GM12878 (cell line): Measurements from ENCODE around the gene SRSF8. TPM values are rescaled to one million over a fixed set of nuclear protein-coding genes. Genes with fewer than 3 reads are reported as not detected.

Experiments used
- ATAC-seq: fragments of 200-7000 bp; cut with Tn5 transposase; 3 replicates; pipeline ENCODE4 v1.9.1; 2020; ENCODE audit warnings: mild to moderate bottlenecking, moderate library complexity
- BruUV-seq: library from RNA; stranded (reverse); fragments of 400-500 nt; replicated peaks from 2 replicates; lab custom pipeline; 2021; lab: Mats Ljungman, UMichigan
- CTCF ChIA-PET: fragments of 300-600 bp; sonication (Branson Sonifier 250); formaldehyde crosslinking; extraction: SDS; loops from one replicate; lab custom pipeline; 2021; ENCODE audit warnings: inconsistent platforms; lab: Yijun Ruan, JAX
- POLR2A ChIA-PET: fragments of 350-600 bp; formaldehyde crosslinking; extraction: SDS; loops from one replicate; lab custom pipeline; 2021; ENCODE audit warnings: inconsistent platforms; lab: Charles Lee
- RAD21 ChIA-PET: fragments of 300-600 bp; sonication (Branson Sonifier 250); formaldehyde crosslinking; loops from one replicate; lab custom pipeline; 2023; ENCODE audit warnings: antibody characterized with exemption; ENCODE audit not compliant: unreplicated experiment; lab: Charles Lee
- SMC1A ChIA-PET: fragments of 300-600 bp; sonication (Branson Sonifier 250); formaldehyde crosslinking; loops from one replicate; lab custom pipeline; 2023; ENCODE audit not compliant: unreplicated experiment, uncharacterized antibody; lab: Charles Lee
- DNase-seq: peaks from one replicate; pipeline ENCODE4 v3.0.0-alpha.2; 2011; ENCODE audit warnings: low read depth, low spot score
- FAIRE-seq: peaks from 3 replicates; lab custom pipeline; 2011; peaks lifted over from hg19 to GRCh38; lab: Jason Lieb, UNC
- H2AFZ ChIP-seq: 2 replicates; pipeline ENCODE4 v1.6.0; 2011; ENCODE audit warnings: low read depth, low read length, control low read depth; ENCODE audit not compliant: control insufficient read depth
- H3K27ac ChIP-seq: 2 replicates; pipeline ENCODE4 v1.5.1; 2011; ENCODE audit warnings: control low read depth; ENCODE audit not compliant: control insufficient read depth, insufficient read depth
- H3K27me3 ChIP-seq, 2 experiments: replicated peaks in 1 of 2; 2 replicates each; pipeline versions ENCODE4 v1.6.0 to v1.6.1; 2011; ENCODE audit warnings: low read length in 1 of 2; ENCODE audit not compliant: control insufficient read depth in 2 of 2, insufficient read depth in 2 of 2
- H3K36me3 ChIP-seq, 2 experiments: 2 replicates each; pipeline ENCODE4 v1.5.1; 2011; ENCODE audit warnings: low read length in 1 of 2; ENCODE audit not compliant: control insufficient read depth in 2 of 2, insufficient read depth in 2 of 2
- H3K4me1 ChIP-seq: 2 replicates; pipeline ENCODE4 v1.6.1; 2011; ENCODE audit warnings: mild to moderate bottlenecking, low read length, moderate library complexity, mixed read lengths; ENCODE audit not compliant: control insufficient read depth, insufficient read depth
- H3K4me2 ChIP-seq: 2 replicates; pipeline ENCODE4 v1.6.0; 2011; ENCODE audit warnings: control low read depth; ENCODE audit not compliant: control insufficient read depth, insufficient read depth
- H3K4me3 ChIP-seq: fragments of 200-600 bp; sonication (generic); 2 replicates; pipeline ENCODE4 v1.5.1; 2016
- H3K79me2 ChIP-seq: 2 replicates; pipeline ENCODE4 v1.6.0; 2011; ENCODE audit warnings: low read length; ENCODE audit not compliant: control insufficient read depth, insufficient read depth
- H3K9ac ChIP-seq: 2 replicates; pipeline ENCODE4 v1.8.0; 2011; ENCODE audit warnings: low read length, control low read depth, mixed read lengths; ENCODE audit not compliant: control insufficient read depth, insufficient read depth
- H3K9me3 ChIP-seq: replicated peaks from 3 replicates; pipeline ENCODE4 v1.5.1; 2011; ENCODE audit warnings: mild to moderate bottlenecking, low read length; ENCODE audit not compliant: control insufficient read depth, insufficient read depth
- H4K20me1 ChIP-seq: 2 replicates; pipeline ENCODE4 v1.6.0; 2011; ENCODE audit not compliant: control insufficient read depth, insufficient read depth
- BMI1 ChIP-seq: fragments of 450-650 bp; IDR thresholded peaks from 2 replicates; pipeline ENCODE4 v1.6.1; 2016; ENCODE audit warnings: mild to moderate bottlenecking, moderate library complexity, borderline replicate concordance
- CREM ChIP-seq: IDR thresholded peaks from 2 replicates; pipeline ENCODE4 v1.6.1; 2014; ENCODE audit warnings: antibody characterized with exemption, low read depth
- EED ChIP-seq: sonication (generic); IDR thresholded peaks from 2 replicates; pipeline ENCODE4 v1.6.1; 2016; ENCODE audit warnings: antibody characterized with exemption, low read depth
- EZH2 ChIP-seq: IDR thresholded peaks from 2 replicates; pipeline ENCODE4 v1.6.1; 2012; ENCODE audit warnings: low read depth, mild to moderate bottlenecking, control low read depth, inconsistent platforms, low read length, borderline replicate concordance; ENCODE audit not compliant: control insufficient read depth
- GABPA ChIP-seq: IDR thresholded peaks from 2 replicates; pipeline ENCODE4 v1.6.1; 2014; ENCODE audit warnings: antibody characterized with exemption, low read depth, mild to moderate bottlenecking, inconsistent platforms
- HDAC6 ChIP-seq: fragments of 200-600 bp; sonication (generic); IDR thresholded peaks from one replicate; pipeline ENCODE4 v1.8.0; 2017; ENCODE audit warnings: antibody characterized with exemption; ENCODE audit not compliant: unreplicated experiment
- IKZF2 ChIP-seq, 2 experiments: fragments of 450-650 bp; IDR thresholded peaks; 2 replicates each; pipeline ENCODE4 v1.6.1; 2017; ENCODE audit warnings: mild to moderate bottlenecking in 2 of 2, moderate library complexity in 2 of 2
- JUNB ChIP-seq: IDR thresholded peaks from 2 replicates; pipeline ENCODE4 v1.6.1; 2016; ENCODE audit warnings: antibody characterized with exemption, mild to moderate bottlenecking
- POU2F2 ChIP-seq: IDR thresholded peaks from 3 replicates; pipeline ENCODE4 v1.6.1; 2011; ENCODE audit warnings: low read depth, mild to moderate bottlenecking, low read length, borderline replicate concordance
- RUNX3 ChIP-seq: IDR thresholded peaks from 2 replicates; pipeline ENCODE4 v1.6.1; 2012; ENCODE audit warnings: low read length, inconsistent platforms
- SIN3A ChIP-seq: IDR thresholded peaks from 2 replicates; pipeline ENCODE4 v1.6.1; 2012; ENCODE audit warnings: low read depth, low read length, improper control_type of control experiment
- WGBS: methylation state at CpG from one replicate; pipeline ENCODE4 v1.1.6; 2016; ENCODE audit warnings: low lambda C conversion rate; ENCODE audit not compliant: insufficient replicate concordance, insufficient coverage; ENCODE audit errors: missing lambda C conversion rate; 5-methylcytosine and 5-hydroxymethylcytosine counted together
- in situ Hi-C: fragments of 300-500 bp; cut with MboI; formaldehyde crosslinking; loops from 9 replicates; pipeline ENCODE4 v1.14.3; 2018; ENCODE audit warnings: mixed read lengths
- intact Hi-C: fragments of 100-400 bp; cut with micrococcal nuclease; formaldehyde crosslinking; loops from one replicate; pipeline ENCODE4 v1.14.2; 2022; ENCODE audit not compliant: unreplicated experiment
- polyA plus RNA-seq, 11 experiments: library from polyadenylated mRNA; depleted of rRNA in 4 of 11; unstranded in 6 of 11; stranded (reverse) in 5 of 11; fragments of >200 nt; fragmentation: Nextera tagmentation in 4 of 11; fragmentation: Illumina TruSeq in 1 of 11; extraction: Ambion mirVana in 4 of 11; extraction: Trizol in 1 of 11; gene quantifications; 1 replicate in 1 of 11; 2 replicates in 10 of 11; pipeline versions ENCODE4 v1.2.1 to v1.2.3, GENCODE V29; 2011 to 2016; ENCODE audit warnings: inconsistent platforms in 2 of 11, missing spikeins in 2 of 11, low read depth in 1 of 11
- total RNA-seq, 4 experiments: library from RNA; depleted of rRNA in 3 of 4; stranded (reverse); fragments of >200 nt in 3 of 4; fragmentation: Illumina TruSeq in 1 of 4; extraction: Trizol in 1 of 4; gene quantifications; 2 replicates each; pipeline versions ENCODE4 v1.2.1 to v1.2.3, GENCODE V29; 2013 to 2021
- TF ChIP-seq, protein P1 (sequence below): IDR thresholded peaks from 2 replicates; pipeline ENCODE4 v1.6.1; 2012; ENCODE audit warnings: mild to moderate bottlenecking, low read depth, low read length
- TF ChIP-seq, protein P2 (sequence below): IDR thresholded peaks from 2 replicates; pipeline ENCODE4 v1.6.1; 2012; ENCODE audit warnings: low read length, inconsistent platforms
- TF ChIP-seq, protein P3 (sequence below): fragments of 450-650 bp; IDR thresholded peaks from 2 replicates; pipeline ENCODE4 v1.6.1; 2014; ENCODE audit warnings: mild to moderate bottlenecking

Gene SRSF8
- total and polyA plus RNA-seq, 10 of the 15 experiments (the other 5 are each of a cell fraction or from before 2014, with no cell fraction given) = 14.2 to 43.1 (median 27.1) TPM

DNA sequence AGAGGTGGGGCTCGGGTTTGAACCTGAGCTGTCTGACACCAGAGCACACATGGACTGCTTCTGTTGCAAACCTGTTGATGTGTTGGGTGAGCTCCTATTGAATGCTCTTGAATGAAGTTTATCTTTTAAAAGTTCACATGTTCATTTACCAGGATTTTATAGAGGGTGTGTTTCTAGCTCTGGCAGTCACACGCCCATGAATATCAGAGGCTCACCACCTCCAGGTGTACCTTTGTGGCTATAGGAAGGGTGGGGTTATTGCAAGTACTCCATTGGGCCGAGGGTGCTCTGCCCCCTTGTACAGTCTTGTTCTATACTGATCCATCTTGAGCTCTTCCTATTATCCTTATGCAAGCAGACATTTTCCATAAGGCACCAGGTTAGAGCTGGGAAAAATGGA is 32.1 kb downstream of the SRSF8 start (continued):
- TF ChIP-seq, protein P1, sequence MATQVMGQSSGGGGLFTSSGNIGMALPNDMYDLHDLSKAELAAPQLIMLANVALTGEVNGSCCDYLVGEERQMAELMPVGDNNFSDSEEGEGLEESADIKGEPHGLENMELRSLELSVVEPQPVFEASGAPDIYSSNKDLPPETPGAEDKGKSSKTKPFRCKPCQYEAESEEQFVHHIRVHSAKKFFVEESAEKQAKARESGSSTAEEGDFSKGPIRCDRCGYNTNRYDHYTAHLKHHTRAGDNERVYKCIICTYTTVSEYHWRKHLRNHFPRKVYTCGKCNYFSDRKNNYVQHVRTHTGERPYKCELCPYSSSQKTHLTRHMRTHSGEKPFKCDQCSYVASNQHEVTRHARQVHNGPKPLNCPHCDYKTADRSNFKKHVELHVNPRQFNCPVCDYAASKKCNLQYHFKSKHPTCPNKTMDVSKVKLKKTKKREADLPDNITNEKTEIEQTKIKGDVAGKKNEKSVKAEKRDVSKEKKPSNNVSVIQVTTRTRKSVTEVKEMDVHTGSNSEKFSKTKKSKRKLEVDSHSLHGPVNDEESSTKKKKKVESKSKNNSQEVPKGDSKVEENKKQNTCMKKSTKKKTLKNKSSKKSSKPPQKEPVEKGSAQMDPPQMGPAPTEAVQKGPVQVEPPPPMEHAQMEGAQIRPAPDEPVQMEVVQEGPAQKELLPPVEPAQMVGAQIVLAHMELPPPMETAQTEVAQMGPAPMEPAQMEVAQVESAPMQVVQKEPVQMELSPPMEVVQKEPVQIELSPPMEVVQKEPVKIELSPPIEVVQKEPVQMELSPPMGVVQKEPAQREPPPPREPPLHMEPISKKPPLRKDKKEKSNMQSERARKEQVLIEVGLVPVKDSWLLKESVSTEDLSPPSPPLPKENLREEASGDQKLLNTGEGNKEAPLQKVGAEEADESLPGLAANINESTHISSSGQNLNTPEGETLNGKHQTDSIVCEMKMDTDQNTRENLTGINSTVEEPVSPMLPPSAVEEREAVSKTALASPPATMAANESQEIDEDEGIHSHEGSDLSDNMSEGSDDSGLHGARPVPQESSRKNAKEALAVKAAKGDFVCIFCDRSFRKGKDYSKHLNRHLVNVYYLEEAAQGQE = no peak
- TF ChIP-seq IKZF2 (IDR thresholded peaks at IDR 0.05) (no peak), CREM (no peak), POU2F2 (no peak), JUNB (no peak), RUNX3 (no peak)

DNA sequence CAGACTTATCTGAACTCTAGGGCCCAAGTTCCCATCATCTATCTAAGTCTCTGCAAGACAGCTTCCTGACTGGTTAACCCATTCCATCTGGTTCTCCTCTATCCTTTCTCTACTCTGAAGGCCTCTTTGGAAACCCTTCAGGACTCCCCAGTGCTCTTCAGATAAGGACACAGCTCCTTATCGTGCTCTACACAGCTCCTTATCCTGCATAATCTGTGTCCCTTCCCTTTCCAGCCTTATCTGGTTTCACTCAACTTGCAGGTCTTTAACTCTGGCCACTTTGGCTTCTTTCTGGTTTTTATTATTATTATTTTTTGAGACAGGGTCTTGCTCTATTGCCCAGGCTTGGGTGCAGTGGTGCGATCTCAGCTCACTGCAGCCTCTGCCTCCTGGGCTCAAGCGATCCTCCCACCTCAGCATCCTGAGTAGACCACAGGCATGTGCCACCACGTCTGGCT is 33.5 kb downstream of the SRSF8 start:
- H3K4me2 ChIP-seq = no peak overlapping the region
- H4K20me1 ChIP-seq = no peaks in the 10 kb centered on the region
- FAIRE-seq (no peak), ATAC-seq (no peak), DNase-seq (no peak)
- ChIA-PET CTCF (interaction anchor here (0.8 to 13.7 kb wide), 4 partner anchors 15 to 52 kb away, joined by 3 to 296 read pairs (median 4); partner anchors contain the start of gene SRSF8), SMC1A (interaction anchor here (17.5 kb wide), 1 partner anchor 30 kb away, joined by 315 read pairs; the partner anchor contains the start of gene SRSF8), RAD21 (interaction anchor here (1.2 kb wide), 1 partner anchor 457 kb away, joined by 3 read pairs; no protein-coding TSS in a partner anchor), POLR2A (interaction anchor here (3.6 kb wide), 1 partner anchor 11 kb away, joined by 19 read pairs; the partner anchor contains the start of gene ENDOD1)
- H3K27me3 ChIP-seq = no peaks in the 10 kb centered on the region
- in situ Hi-C loops (no loop called here), intact Hi-C loops (no loop called here)
- no peaks in the 10 kb centered on the region for H3K36me3 ChIP-seq
- peaks cover 2% of the 10 kb centered on the region for H3K79me2 ChIP-seq
- no TSS peak for BruUV-seq
- H3K9me3 ChIP-seq = no peaks in the 10 kb centered on the region
- H3K9ac ChIP-seq = no peak overlapping the region
- no peak overlapping the region for H3K27ac ChIP-seq
- H3K4me1 ChIP-seq = peaks cover 18% of the 10 kb centered on the region
- 35% methylated on average over 4 of the region's 4 CpGs for WGBS
- no peak overlapping the region for H3K4me3 ChIP-seq
- H2AFZ ChIP-seq = no peak overlapping the region
- TF ChIP-seq, protein P2, sequence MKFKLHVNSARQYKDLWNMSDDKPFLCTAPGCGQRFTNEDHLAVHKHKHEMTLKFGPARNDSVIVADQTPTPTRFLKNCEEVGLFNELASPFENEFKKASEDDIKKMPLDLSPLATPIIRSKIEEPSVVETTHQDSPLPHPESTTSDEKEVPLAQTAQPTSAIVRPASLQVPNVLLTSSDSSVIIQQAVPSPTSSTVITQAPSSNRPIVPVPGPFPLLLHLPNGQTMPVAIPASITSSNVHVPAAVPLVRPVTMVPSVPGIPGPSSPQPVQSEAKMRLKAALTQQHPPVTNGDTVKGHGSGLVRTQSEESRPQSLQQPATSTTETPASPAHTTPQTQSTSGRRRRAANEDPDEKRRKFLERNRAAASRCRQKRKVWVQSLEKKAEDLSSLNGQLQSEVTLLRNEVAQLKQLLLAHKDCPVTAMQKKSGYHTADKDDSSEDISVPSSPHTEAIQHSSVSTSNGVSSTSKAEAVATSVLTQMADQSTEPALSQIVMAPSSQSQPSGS = no peak
- TF ChIP-seq EED (no peak), JUNB (no peak), EZH2 (no peak), HDAC6 (no peak), SIN3A (no peak), GABPA (no peak), BMI1 (no peak)
- TF ChIP-seq, protein P3, sequence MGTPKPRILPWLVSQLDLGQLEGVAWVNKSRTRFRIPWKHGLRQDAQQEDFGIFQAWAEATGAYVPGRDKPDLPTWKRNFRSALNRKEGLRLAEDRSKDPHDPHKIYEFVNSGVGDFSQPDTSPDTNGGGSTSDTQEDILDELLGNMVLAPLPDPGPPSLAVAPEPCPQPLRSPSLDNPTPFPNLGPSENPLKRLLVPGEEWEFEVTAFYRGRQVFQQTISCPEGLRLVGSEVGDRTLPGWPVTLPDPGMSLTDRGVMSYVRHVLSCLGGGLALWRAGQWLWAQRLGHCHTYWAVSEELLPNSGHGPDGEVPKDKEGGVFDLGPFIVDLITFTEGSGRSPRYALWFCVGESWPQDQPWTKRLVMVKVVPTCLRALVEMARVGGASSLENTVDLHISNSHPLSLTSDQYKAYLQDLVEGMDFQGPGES = no peak
